Right ventricle myocardium inferior (tissue), 1 donor: ENCODE measurements around the gene POP4. TPM values are rescaled to one million over a fixed set of nuclear protein-coding genes. Genes with fewer than 3 reads are reported as not detected.

ENCODE experiments used
- ATAC-seq: fragments of 200-7000 bp; cut with Tn5 transposase; one replicate; pipeline ENCODE4 v1.9.1; 2020; ENCODE audit warnings: mild to moderate bottlenecking, moderate library complexity
- DNase-seq: peaks from one replicate; pipeline ENCODE4 v3.0.0; 2021; ENCODE audit errors: missing footprints
- intact Hi-C: fragments of 100-400 bp; cut with DNase I; formaldehyde crosslinking; loops from one replicate; pipeline ENCODE4 v1.11.0; 2022
- total RNA-seq: library from RNA; stranded (reverse); fragmentation: NEBNext Ultra II Directional; extraction: Animal tissue kit (Norgen Biotek cat#: 25700); gene quantifications from one replicate; pipeline ENCODE4 v1.2.1, GENCODE V29; 2021
- donor health status: DM: no; HTN: yes; CAD: no; lungs with severe emphysema.

Gene POP4
- total RNA-seq, 1 donor from 2014 or later, result 58.0 TPM

GRCh38 chr19:29603308-29603707 lies 2.8 kb upstream of the POP4 start:
- ATAC-seq (no peak), DNase-seq (no peak)
- intact Hi-C loops, result no loop called here

GRCh38 chr19:29606420-29606747 lies 301 bp downstream of the POP4 start:
- no peak for DNase-seq
- ATAC-seq, result no peak
- intact Hi-C loops, result loop anchor here (1.0 to 2.0 kb wide), 2 partner anchors 58 to 110 kb away; partner anchors contain the start of gene PLEKHF1

- DNase-seq (no peak), ATAC-seq (no peak)
- intact Hi-C loops, result loop anchor here (1.0 kb wide), 2 partner anchors 82 to 107 kb away; no protein-coding TSS in a partner anchor
Measured at GRCh38 chr19:29609636-29610035, 3.6 kb downstream of the POP4 start.

- intact Hi-C loops, result loop anchor here (1.0 kb wide), 2 partner anchors 81 to 106 kb away; no protein-coding TSS in a partner anchor
- DNase-seq, result no peak
Measured at GRCh38 chr19:29610213-29610573, 4.1 kb downstream of the POP4 start.

GRCh38 chr19:29610574-29611271 lies 4.6 kb downstream of the POP4 start:
- DNase-seq (peak; percentile 78), ATAC-seq (peak; percentile 84)
- intact Hi-C loops, result loop anchor here (1.0 kb wide), 2 partner anchors 81 to 106 kb away; no protein-coding TSS in a partner anchor

More at GRCh38 chr19:29610213-29610573, 4.1 kb downstream of the POP4 start:
- no peak for ATAC-seq

GRCh38 chr19:29612121-29612520 lies 6.0 kb downstream of the POP4 start:
- intact Hi-C loops, result no loop called here
- ATAC-seq, result no peak
- no peak for DNase-seq

- intact Hi-C loops, result no loop called here
- DNase-seq (no peak), ATAC-seq (no peak)
Measured at GRCh38 chr19:29612801-29613595, 6.9 kb downstream of the POP4 start.

- ATAC-seq (no peak), DNase-seq (no peak)
- intact Hi-C loops, result no loop called here
Measured at GRCh38 chr19:29614046-29614445, 8.0 kb downstream of the POP4 start.

- intact Hi-C loops, result no loop called here
- ATAC-seq (no peak), DNase-seq (no peak)
Measured at GRCh38 chr19:29614780-29615179, 8.7 kb downstream of the POP4 start.

GRCh38 chr19:29615891-29616425 lies 9.9 kb downstream of the POP4 start:
- no peak for ATAC-seq
- no peak for DNase-seq
- intact Hi-C loops, result no loop called here

GRCh38 chr19:29616541-29616940 lies 10.5 kb downstream of the POP4 start:
- ATAC-seq, result no peak
- intact Hi-C loops, result no loop called here

GRCh38 chr19:29617366-29618266 lies 11.5 kb downstream of the POP4 start:
- ATAC-seq (no peak), DNase-seq (no peak)
- intact Hi-C loops, result no loop called here

More at GRCh38 chr19:29616541-29616940, 10.5 kb downstream of the POP4 start:
- no peak for DNase-seq

- intact Hi-C loops, result no loop called here
- DNase-seq (no peak), ATAC-seq (no peak)
Measured at GRCh38 chr19:29618434-29618833, 12.4 kb downstream of the POP4 start.

- no peak for DNase-seq
- no peak for ATAC-seq
- intact Hi-C loops, result no loop called here
Measured at GRCh38 chr19:29618871-29619270, 12.8 kb downstream of the POP4 start.

GRCh38 chr19:29620931-29621351 lies 14.9 kb downstream of the POP4 start:
- no peak for DNase-seq
- intact Hi-C loops, result no loop called here
- no peak for ATAC-seq

GRCh38 chr19:29622166-29623070 lies 16.3 kb downstream of the POP4 start:
- DNase-seq (no peak), ATAC-seq (no peak)
- intact Hi-C loops, result no loop called here

GRCh38 chr19:29623726-29624488 lies 17.8 kb downstream of the POP4 start:
- ATAC-seq, result no peak
- no peak for DNase-seq
- intact Hi-C loops, result no loop called here
